ENCODE results near the gene WWOX. TPM values are rescaled to one million over a fixed set of nuclear protein-coding genes. Genes with fewer than 3 reads are reported as not detected.

The WWOX gene
- total and polyA plus RNA-seq, 2 of the 8 experiments (the other 6 are each of a cell fraction or from before 2014, with no cell fraction given) = 5.4 to 16.7 TPM

- FAIRE-seq (no peak), DNase-seq (ENCODE audit: low read depth in 1 of 2, low spot score in 2 of 2) (no peak)
- Histone ChIP-seq H3K4ac (replicated peaks; ENCODE audit: insufficient read length, low read depth, low read length) (no peak overlapping the region), H2BK20ac (ENCODE audit: low read length) (no peak overlapping the region), H2BK120ac (replicated peaks; ENCODE audit: low read depth, low read length) (no peak overlapping the region), H2BK12ac (ENCODE audit: low read depth, low read length) (no peak overlapping the region; the same call in 1 of the 2 replicates), H3K18ac (ENCODE audit: extremely low read depth, low read length) (no peak overlapping the region), H3K27ac (ENCODE audit: low read depth, low read length) (no peak overlapping the region), H3K56ac (replicated peaks; ENCODE audit: insufficient read length, low read depth, low read length) (no peak overlapping the region), H4K8ac (ENCODE audit: extremely low read depth, insufficient read depth, low read length) (no peak overlapping the region), H3K4me1 (replicated peaks in 1 of 4; ENCODE audit: control insufficient read depth in 3 of 4, insufficient read depth in 4 of 4, low read length in 3 of 4) (no peaks in the 10 kb centered on the region), H3K23me2 (ENCODE audit: low read depth, low read length) (no peaks in the 10 kb centered on the region; the same call in 1 of the 2 replicates), H3K79me1 (ENCODE audit: low read depth, low read length) (no peaks in the 10 kb centered on the region), H4K91ac (replicated peaks; ENCODE audit: insufficient read length, low read length) (no peak overlapping the region), H3K27me3 (replicated peaks in 1 of 4; ENCODE audit: control insufficient read depth in 3 of 4, extremely low read depth in 1 of 4, insufficient read depth in 3 of 4, low read length in 3 of 4) (no peaks in the 10 kb centered on the region), H3K4me3 (ENCODE audit: extremely low read depth in 1 of 4, insufficient read depth in 2 of 4, low read depth in 3 of 4, low read length in 4 of 4) (no peak overlapping the region), H3K9me3 (ENCODE audit: insufficient read depth in 2 of 2, low read depth in 1 of 2, low read length in 1 of 2) (no peaks in the 10 kb centered on the region), H3K23ac (ENCODE audit: insufficient read length) (no peak overlapping the region), H2BK15ac (ENCODE audit: low read length) (no peak overlapping the region), H3K36me3 (ENCODE audit: control insufficient read depth in 2 of 4, insufficient read depth in 4 of 4, low read length in 3 of 4) (no peaks in the 10 kb centered on the region), H2AK5ac (ENCODE audit: low read depth, low read length) (no peak overlapping the region), H4K5ac (ENCODE audit: insufficient read length, low read depth, low read length) (no peak overlapping the region), H3K79me2 (ENCODE audit: control insufficient read depth in 1 of 2, insufficient read depth in 2 of 2, low read length in 2 of 2) (no peaks in the 10 kb centered on the region), H3K14ac (ENCODE audit: insufficient read length) (no peak overlapping the region), H2AFZ (ENCODE audit: low read length) (no peak overlapping the region), H4K20me1 (replicated peaks in 1 of 2; ENCODE audit: control insufficient read depth in 1 of 2, insufficient read depth in 2 of 2, low read length in 2 of 2) (no peaks in the 10 kb centered on the region), H3K9ac (replicated peaks in 1 of 4; ENCODE audit: extremely low read depth in 1 of 4, low read depth in 3 of 4, low read length in 3 of 4) (no peak overlapping the region), H2BK5ac (ENCODE audit: low read depth, low read length) (no peak overlapping the region), H3K4me2 (ENCODE audit: insufficient read depth in 1 of 2, low read depth in 2 of 2, low read length in 2 of 2) (no peak overlapping the region)
- 88% methylated on average over 4 of the region's 4 CpGs; no CpG with 5 or more reads in 1 of the 2 experiments for WGBS, 2 experiments (ENCODE audit: extremely low coverage in 1 of 2, insufficient coverage in 1 of 2, insufficient read length in 1 of 2, insufficient replicate concordance in 2 of 2, low coverage in 1 of 2, low lambda C conversion rate in 2 of 2, missing lambda C conversion rate in 1 of 2)
- CTCF ChIA-PET (ENCODE audit: partially characterized antibody) = interaction anchor here (0.9 to 1.0 kb wide), 2 partner anchors 105 to 172 kb away, joined by 3 read pairs; no protein-coding TSS in a partner anchor
- POLR2A ChIA-PET (ENCODE audit: partially characterized antibody) = no interaction called here
- TF ChIP-seq, protein P1, sequence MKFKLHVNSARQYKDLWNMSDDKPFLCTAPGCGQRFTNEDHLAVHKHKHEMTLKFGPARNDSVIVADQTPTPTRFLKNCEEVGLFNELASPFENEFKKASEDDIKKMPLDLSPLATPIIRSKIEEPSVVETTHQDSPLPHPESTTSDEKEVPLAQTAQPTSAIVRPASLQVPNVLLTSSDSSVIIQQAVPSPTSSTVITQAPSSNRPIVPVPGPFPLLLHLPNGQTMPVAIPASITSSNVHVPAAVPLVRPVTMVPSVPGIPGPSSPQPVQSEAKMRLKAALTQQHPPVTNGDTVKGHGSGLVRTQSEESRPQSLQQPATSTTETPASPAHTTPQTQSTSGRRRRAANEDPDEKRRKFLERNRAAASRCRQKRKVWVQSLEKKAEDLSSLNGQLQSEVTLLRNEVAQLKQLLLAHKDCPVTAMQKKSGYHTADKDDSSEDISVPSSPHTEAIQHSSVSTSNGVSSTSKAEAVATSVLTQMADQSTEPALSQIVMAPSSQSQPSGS (IDR thresholded peaks at IDR 0.05; ENCODE audit: low read length) = no peak
- TF ChIP-seq E2F6 (IDR thresholded peaks at IDR 0.05) (no peak), BCL11A (IDR thresholded peaks at IDR 0.05; ENCODE audit: low read depth in 2 of 2, low read length in 2 of 2) (no peak), NRF1 (IDR thresholded peaks at IDR 0.05; ENCODE audit: low read depth, low read length) (no peak), TAF1 (IDR thresholded peaks at IDR 0.05; ENCODE audit: low read depth, low read length) (no peak), GABPA (IDR thresholded peaks at IDR 0.05; ENCODE audit: borderline replicate concordance, insufficient read depth, low read length) (no peak), EZH2 (IDR thresholded peaks at IDR 0.05; ENCODE audit: low read depth, low read length, severe bottlenecking) (no peak), HDAC2 (IDR thresholded peaks at IDR 0.05; ENCODE audit: borderline replicate concordance in 1 of 2, low read depth in 2 of 2, low read length in 2 of 2) (no peak), EGR1 (IDR thresholded peaks at IDR 0.05; ENCODE audit: borderline replicate concordance, low read depth, low read length) (no peak), MAX (IDR thresholded peaks at IDR 0.05) (no peak), GTF2F1 (IDR thresholded peaks at IDR 0.05; ENCODE audit: borderline replicate concordance, low read depth, low read length) (no peak)
Measured at GRCh38 chr16:78331731-78332130, 232.3 kb downstream of the WWOX start.

All from H1 (cell line).